Activated CD4-positive, alpha-beta T cell treated with anti-CD3 and anti-CD28 coated beads for 36 hours (primary cell): ENCODE measurements around the gene TAMM41. TPM values are rescaled to one million over a fixed set of nuclear protein-coding genes. Genes with fewer than 3 reads are reported as not detected.
"Not testable (repeated sequence)": the region's sequence is repeated elsewhere in the genome, so short reads cannot be mapped to it uniquely, and the experiment has no call there.

Source experiments
- ATAC-seq: fragments of 200-7000 bp; cut with Tn5 transposase; one replicate; pipeline ENCODE4 v1.10.0; 2021; ENCODE audit warnings: mild to moderate bottlenecking, moderate library complexity
- CTCF ChIA-PET: fragments of 350-600 bp; sonication (Branson Sonifier 250); formaldehyde crosslinking; loops from one replicate; lab custom pipeline; 2021; ENCODE audit warnings: antibody characterized with exemption; lab: Charles Lee
- POLR2A ChIA-PET: fragments of 350-600 bp; sonication (Branson Sonifier 250); formaldehyde crosslinking; loops from one replicate; lab custom pipeline; 2021; ENCODE audit warnings: antibody characterized with exemption, inconsistent platforms; lab: Charles Lee
- DNase-seq: peaks from one replicate; pipeline ENCODE4 v3.0.0-alpha.2; 2020
- H3K27ac Mint-ChIP-seq: one replicate; pipeline ENCODE4 v1.8.0; 2021; ENCODE audit warnings: mixed read lengths
- H3K27me3 Mint-ChIP-seq: one replicate; pipeline ENCODE4 v1.8.0; 2021; ENCODE audit warnings: mixed read lengths
- H3K36me3 Mint-ChIP-seq: one replicate; pipeline ENCODE4 v1.8.0; 2021; ENCODE audit warnings: low read depth, mixed read lengths
- H3K4me1 Mint-ChIP-seq: one replicate; pipeline ENCODE4 v1.8.0; 2021; ENCODE audit warnings: mixed read lengths
- H3K4me3 Mint-ChIP-seq: one replicate; pipeline ENCODE4 v1.8.0; 2021; ENCODE audit warnings: mild to moderate bottlenecking, moderate library complexity, mixed read lengths
- H3K9me3 Mint-ChIP-seq: one replicate; pipeline ENCODE4 v1.8.0; 2021; ENCODE audit warnings: low read depth, mixed read lengths
- intact Hi-C, 2 experiments: fragments of 100-400 bp; cut with DNase I in 1 of 2; cut with micrococcal nuclease in 1 of 2; formaldehyde crosslinking; loops; one replicate each; pipeline versions ENCODE4 v1.14.2 to v1.15.1; 2022 to 2024; cut with DNase I, micrococcal nuclease
- total RNA-seq, 2 experiments: library from RNA; stranded (reverse); gene quantifications; one replicate each; pipeline ENCODE4 v1.2.3, GENCODE V29; 2021

TAMM41 gene
- total RNA-seq, 2 experiments from 2014 or later, result 26.3 to 30.2 TPM

- ChIA-PET POLR2A (no interaction called here), CTCF (no interaction called here)
- peaks cover 28% of the 10 kb centered on the region for H3K4me1 Mint-ChIP-seq
- DNase-seq (no peak), ATAC-seq (no peak)
- no peaks in the 10 kb centered on the region for H3K27me3 Mint-ChIP-seq
- no peaks in the 10 kb centered on the region for H3K36me3 Mint-ChIP-seq
- intact Hi-C loops, result loop anchor here in 1 of 2 experiments (5.0 kb wide), 1 partner anchor 46 kb away; no protein-coding TSS in a partner anchor
- H3K4me3 Mint-ChIP-seq, result no peak overlapping the region
- no peaks in the 10 kb centered on the region for H3K9me3 Mint-ChIP-seq
- H3K27ac Mint-ChIP-seq, result no peak overlapping the region
Observed at GRCh38 chr3:11768604-11769003, 78.1 kb downstream of the TAMM41 start.

GRCh38 chr3:11764931-11765363 lies 81.7 kb downstream of the TAMM41 start:
- POLR2A ChIA-PET, result interaction anchor here (0.5 kb wide), 1 partner anchor 141 kb away, joined by 3 read pairs; no protein-coding TSS in a partner anchor
- Mint-ChIP-seq H3K4me3 (no peak overlapping the region), H3K27me3 (no peaks in the 10 kb centered on the region), H3K9me3 (no peaks in the 10 kb centered on the region), H3K4me1 (peaks cover 13% of the 10 kb centered on the region), H3K27ac (peak overlapping the region; percentile 22), H3K36me3 (no peaks in the 10 kb centered on the region)
- peak; percentile 85 for ATAC-seq
- intact Hi-C loops, result loop anchor here in 1 of 2 experiments (5.0 kb wide), 1 partner anchor 43 kb away; no protein-coding TSS in a partner anchor
- peak; percentile 74 for DNase-seq
- CTCF ChIA-PET, result interaction anchor here (0.6 to 0.8 kb wide), 3 partner anchors 109 to 386 kb away, joined by 3 read pairs; no protein-coding TSS in a partner anchor

GRCh38 chr3:11759996-11760395 lies 86.7 kb downstream of the TAMM41 start:
- Mint-ChIP-seq H3K4me3 (no peak overlapping the region), H3K27ac (no peak overlapping the region), H3K9me3 (no peaks in the 10 kb centered on the region), H3K4me1 (peaks cover 5% of the 10 kb centered on the region), H3K36me3 (no peaks in the 10 kb centered on the region), H3K27me3 (no peaks in the 10 kb centered on the region)
- no peak for DNase-seq
- ChIA-PET CTCF (interaction anchor here (0.7 kb wide), 1 partner anchor 375 kb away, joined by 3 read pairs; no protein-coding TSS in a partner anchor), POLR2A (no interaction called here)
- no peak for ATAC-seq
- intact Hi-C loops, result no loop called here

- ChIA-PET POLR2A (no interaction called here), CTCF (no interaction called here)
- H3K36me3 Mint-ChIP-seq, result no peaks in the 10 kb centered on the region
- no peaks in the 10 kb centered on the region for H3K4me1 Mint-ChIP-seq
- ATAC-seq, result no peak
- intact Hi-C loops, result no loop called here
- no peaks in the 10 kb centered on the region for H3K9me3 Mint-ChIP-seq
- H3K27me3 Mint-ChIP-seq, result no peaks in the 10 kb centered on the region
- H3K27ac Mint-ChIP-seq, result peak overlapping the region; percentile 43
- no peak for DNase-seq
- H3K4me3 Mint-ChIP-seq, result no peak overlapping the region
Observed at GRCh38 chr3:11757929-11758328, 88.8 kb downstream of the TAMM41 start.

GRCh38 chr3:11757441-11757875 lies 89.2 kb downstream of the TAMM41 start:
- ChIA-PET CTCF (no interaction called here), POLR2A (no interaction called here)
- Mint-ChIP-seq H3K27ac (no peak overlapping the region), H3K9me3 (no peaks in the 10 kb centered on the region), H3K36me3 (no peaks in the 10 kb centered on the region), H3K27me3 (no peaks in the 10 kb centered on the region), H3K4me3 (no peak overlapping the region), H3K4me1 (no peaks in the 10 kb centered on the region)
- ATAC-seq (peak; percentile 16), DNase-seq (peak; percentile 14)
- intact Hi-C loops, result no loop called here

GRCh38 chr3:11755276-11755675 lies 91.4 kb downstream of the TAMM41 start:
- ATAC-seq (no peak), DNase-seq (no peak)
- Mint-ChIP-seq H3K36me3 (no peaks in the 10 kb centered on the region), H3K9me3 (no peaks in the 10 kb centered on the region), H3K4me3 (no peak overlapping the region), H3K4me1 (no peaks in the 10 kb centered on the region), H3K27me3 (no peaks in the 10 kb centered on the region), H3K27ac (no peak overlapping the region)
- CTCF ChIA-PET, result no interaction called here
- intact Hi-C loops, result no loop called here
- POLR2A ChIA-PET, result no interaction called here

- H3K9me3 Mint-ChIP-seq, result not testable (repeated sequence)
Observed at GRCh38 chr3:11752254-11752653, 94.4 kb downstream of the TAMM41 start.

GRCh38 chr3:11748306-11748705 lies 98.4 kb downstream of the TAMM41 start:
- intact Hi-C loops, H3K9me3 Mint-ChIP-seq, H3K27me3 Mint-ChIP-seq, H3K4me1 Mint-ChIP-seq, H3K27ac Mint-ChIP-seq, CTCF ChIA-PET, POLR2A ChIA-PET, H3K4me3 Mint-ChIP-seq, DNase-seq, H3K36me3 Mint-ChIP-seq, ATAC-seq: not testable (repeated sequence)

More at GRCh38 chr3:11752254-11752653, 94.4 kb downstream of the TAMM41 start:
- H3K4me3 Mint-ChIP-seq, intact Hi-C loops, H3K4me1 Mint-ChIP-seq, H3K36me3 Mint-ChIP-seq, POLR2A ChIA-PET, DNase-seq, H3K27me3 Mint-ChIP-seq, H3K27ac Mint-ChIP-seq, ATAC-seq: not testable (repeated sequence)
- CTCF ChIA-PET, result interaction anchor here (1.0 kb wide), 1 partner anchor 55 kb away, joined by 3 read pairs; no protein-coding TSS in a partner anchor

Other genes with a start within 250 kb of the TAMM41 start
- gene VGLL4, start 203.0 kb downstream of the TAMM41 start, total RNA-seq, result 10 to 100 TPM; 24.4 to 24.9 TPM
- under 1 TPM; 0.18 TPM for gene SYN2, start 157.5 kb upstream of the TAMM41 start, total RNA-seq